ENCODE data around the gene KAT6B.

KAT6B gene

GRCh38 chr10:75018251-75018650 lies 191.9 kb downstream of the KAT6B start:
- no peak overlapping the region for H3K27ac Mint-ChIP-seq
- H3K4me1 Mint-ChIP-seq, result peaks cover 35% of the 10 kb centered on the region
- peaks cover 16% of the 10 kb centered on the region for H3K36me3 Mint-ChIP-seq

GRCh38 chr10:75018686-75019307 lies 192.4 kb downstream of the KAT6B start:
- Mint-ChIP-seq H3K9me3 (no peaks in the 10 kb centered on the region), H3K4me3 (no peak overlapping the region), H3K27ac (no peak overlapping the region), H3K4me1 (peaks cover 30% of the 10 kb centered on the region), H3K27me3 (no peaks in the 10 kb centered on the region), H3K36me3 (peaks cover 14% of the 10 kb centered on the region)
- CTCF ChIA-PET, result interaction anchor here (0.7 to 4.1 kb wide), 11 partner anchors 26 to 776 kb away, joined by 3 to 40 read pairs (median 4); no protein-coding TSS in a partner anchor
- DNase-seq, result no peak

More at GRCh38 chr10:75018251-75018650, 191.9 kb downstream of the KAT6B start:
- no peaks in the 10 kb centered on the region for H3K9me3 Mint-ChIP-seq
- DNase-seq, result no peak
- CTCF ChIA-PET, result interaction anchor here (0.7 to 4.1 kb wide), 6 partner anchors 33 to 775 kb away, joined by 3 to 27 read pairs (median 4); no protein-coding TSS in a partner anchor
- H3K4me3 Mint-ChIP-seq, result no peak overlapping the region
- H3K27me3 Mint-ChIP-seq, result no peaks in the 10 kb centered on the region

- CTCF ChIA-PET, result interaction anchor here (0.7 to 4.1 kb wide), 16 partner anchors 10 to 777 kb away, joined by 3 to 40 read pairs (median 4); a partner anchor contains a TSS
- Mint-ChIP-seq H3K4me1 (peaks cover 25% of the 10 kb centered on the region), H3K36me3 (peaks cover 14% of the 10 kb centered on the region)
Measured at GRCh38 chr10:75019370-75019769, 193.0 kb downstream of the KAT6B start.

GRCh38 chr10:75020168-75020567 lies 193.8 kb downstream of the KAT6B start:
- peaks cover 18% of the 10 kb centered on the region for H3K36me3 Mint-ChIP-seq
- peaks cover 17% of the 10 kb centered on the region for H3K4me1 Mint-ChIP-seq
- H3K27ac Mint-ChIP-seq, result no peak overlapping the region

More at GRCh38 chr10:75019370-75019769, 193.0 kb downstream of the KAT6B start:
- H3K27me3 Mint-ChIP-seq, result no peaks in the 10 kb centered on the region
- H3K27ac Mint-ChIP-seq, result no peak overlapping the region
- H3K4me3 Mint-ChIP-seq, result no peak overlapping the region
- no peaks in the 10 kb centered on the region for H3K9me3 Mint-ChIP-seq
- DNase-seq, result no peak

GRCh38 chr10:75021379-75022249 lies 195.2 kb downstream of the KAT6B start:
- Mint-ChIP-seq H3K4me1 (peaks cover 9% of the 10 kb centered on the region), H3K4me3 (no peak overlapping the region), H3K27me3 (no peaks in the 10 kb centered on the region), H3K36me3 (peaks cover 23% of the 10 kb centered on the region), H3K9me3 (no peaks in the 10 kb centered on the region), H3K27ac (no peak overlapping the region)
- DNase-seq, result no peak
- CTCF ChIA-PET, result interaction anchor here (0.6 to 4.1 kb wide), 24 partner anchors 12 to 779 kb away, joined by 3 to 40 read pairs (median 4); partner anchors contain the start of gene COMTD1

More at GRCh38 chr10:75020168-75020567, 193.8 kb downstream of the KAT6B start:
- no peak for DNase-seq
- no peak overlapping the region for H3K4me3 Mint-ChIP-seq
- H3K27me3 Mint-ChIP-seq, result no peaks in the 10 kb centered on the region
- H3K9me3 Mint-ChIP-seq, result no peaks in the 10 kb centered on the region
- CTCF ChIA-PET, result interaction anchor here (0.7 to 4.1 kb wide), 18 partner anchors 11 to 777 kb away, joined by 3 to 40 read pairs (median 4); partner anchors contain the start of gene COMTD1

GRCh38 chr10:75023074-75023473 lies 196.7 kb downstream of the KAT6B start:
- Mint-ChIP-seq H3K9me3 (no peaks in the 10 kb centered on the region), H3K4me3 (no peak overlapping the region), H3K27ac (no peak overlapping the region), H3K36me3 (peaks cover 26% of the 10 kb centered on the region), H3K4me1 (peaks cover 9% of the 10 kb centered on the region), H3K27me3 (no peaks in the 10 kb centered on the region)
- DNase-seq, result no peak
- CTCF ChIA-PET, result interaction anchor here (0.6 to 1.6 kb wide), 4 partner anchors 20 to 285 kb away, joined by 3 read pairs; partner anchors contain the start of gene COMTD1

- Mint-ChIP-seq H3K9me3 (no peaks in the 10 kb centered on the region), H3K4me3 (no peak overlapping the region), H3K36me3 (peaks cover 43% of the 10 kb centered on the region), H3K27ac (no peak overlapping the region), H3K27me3 (no peaks in the 10 kb centered on the region), H3K4me1 (peaks cover 6% of the 10 kb centered on the region)
- no peak for DNase-seq
- CTCF ChIA-PET, result interaction anchor here (0.6 to 0.9 kb wide), 3 partner anchors 14 to 783 kb away, joined by 3 to 4 read pairs (median 3); no protein-coding TSS in a partner anchor
Measured at GRCh38 chr10:75024971-75025523, 198.6 kb downstream of the KAT6B start.

GRCh38 chr10:75028049-75028448 lies 201.6 kb downstream of the KAT6B start:
- Mint-ChIP-seq H3K9me3 (no peaks in the 10 kb centered on the region), H3K36me3 (peaks cover 43% of the 10 kb centered on the region), H3K27me3 (no peaks in the 10 kb centered on the region), H3K27ac (no peak overlapping the region), H3K4me3 (no peak overlapping the region), H3K4me1 (no peaks in the 10 kb centered on the region)
- no peak for DNase-seq
- CTCF ChIA-PET, result interaction anchor here (1.1 kb wide), 1 partner anchor 289 kb away, joined by 3 read pairs; no protein-coding TSS in a partner anchor

GRCh38 chr10:75028748-75029147 lies 202.3 kb downstream of the KAT6B start:
- DNase-seq, result no peak
- Mint-ChIP-seq H3K4me1 (peaks cover under 1% of the 10 kb centered on the region), H3K9me3 (no peaks in the 10 kb centered on the region), H3K27ac (no peak overlapping the region), H3K4me3 (no peak overlapping the region), H3K27me3 (no peaks in the 10 kb centered on the region), H3K36me3 (peaks cover 41% of the 10 kb centered on the region)
- CTCF ChIA-PET, result no interaction called here

- no peak overlapping the region for H3K27ac Mint-ChIP-seq
- no peaks in the 10 kb centered on the region for H3K27me3 Mint-ChIP-seq
- peaks cover 41% of the 10 kb centered on the region for H3K36me3 Mint-ChIP-seq
- no peak for DNase-seq
- H3K4me3 Mint-ChIP-seq, result no peak overlapping the region
- CTCF ChIA-PET, result no interaction called here
- H3K9me3 Mint-ChIP-seq, result no peaks in the 10 kb centered on the region
- H3K4me1 Mint-ChIP-seq, result peaks cover 7% of the 10 kb centered on the region
Measured at GRCh38 chr10:75029420-75029819, 203.0 kb downstream of the KAT6B start.

- DNase-seq, result no peak
- Mint-ChIP-seq H3K4me1 (peaks cover 10% of the 10 kb centered on the region), H3K27ac (no peak overlapping the region), H3K4me3 (no peak overlapping the region), H3K36me3 (peaks cover 39% of the 10 kb centered on the region), H3K27me3 (no peaks in the 10 kb centered on the region), H3K9me3 (no peaks in the 10 kb centered on the region)
- CTCF ChIA-PET, result no interaction called here
Measured at GRCh38 chr10:75029857-75030256, 203.5 kb downstream of the KAT6B start.

GRCh38 chr10:75030371-75030770 lies 204.0 kb downstream of the KAT6B start:
- H3K36me3 Mint-ChIP-seq, result peaks cover 34% of the 10 kb centered on the region
- no peak overlapping the region for H3K4me3 Mint-ChIP-seq
- no peak for DNase-seq
- H3K27ac Mint-ChIP-seq, result no peak overlapping the region
- H3K9me3 Mint-ChIP-seq, result no peaks in the 10 kb centered on the region
- peaks cover 13% of the 10 kb centered on the region for H3K4me1 Mint-ChIP-seq
- CTCF ChIA-PET, result no interaction called here
- H3K27me3 Mint-ChIP-seq, result no peaks in the 10 kb centered on the region

- Mint-ChIP-seq H3K4me1 (peaks cover 16% of the 10 kb centered on the region), H3K4me3 (no peak overlapping the region), H3K36me3 (peaks cover 27% of the 10 kb centered on the region), H3K27ac (no peak overlapping the region), H3K9me3 (no peaks in the 10 kb centered on the region), H3K27me3 (no peaks in the 10 kb centered on the region)
- DNase-seq, result no peak
- CTCF ChIA-PET, result interaction anchor here (0.9 kb wide), 1 partner anchor 293 kb away, joined by 3 read pairs; no protein-coding TSS in a partner anchor
Measured at GRCh38 chr10:75032119-75032518, 205.7 kb downstream of the KAT6B start.

- no peak for DNase-seq
- Mint-ChIP-seq H3K27me3 (no peaks in the 10 kb centered on the region), H3K36me3 (peaks cover 24% of the 10 kb centered on the region), H3K27ac (no peak overlapping the region), H3K9me3 (no peaks in the 10 kb centered on the region), H3K4me3 (no peak overlapping the region), H3K4me1 (peaks cover 16% of the 10 kb centered on the region)
- CTCF ChIA-PET, result no interaction called here
Measured at GRCh38 chr10:75032813-75033212, 206.4 kb downstream of the KAT6B start.
